Thyroid gland (tissue), 4 donors: ENCODE measurements around the gene UBTF.

Experiments
- CTCF ChIP-seq, 6 experiments: fragments of 200-600 bp in 3 of 6; fragments of 450-650 bp in 3 of 6; sonication (generic) in 3 of 6; IDR thresholded peaks; one replicate each; pipeline ENCODE4 v1.5.1; 2016 to 2019; ENCODE audit warnings: antibody characterized with exemption in 6 of 6, mild to moderate bottlenecking in 2 of 6, inconsistent platforms in 1 of 6, moderate library complexity in 1 of 6
- POLR2A ChIP-seq, 2 donors: fragments of 450-650 bp; IDR thresholded peaks; one replicate each; pipeline ENCODE4 v1.6.1; 2017; ENCODE audit warnings: antibody characterized with exemption in 2 of 2, mild to moderate bottlenecking in 2 of 2, moderate library complexity in 1 of 2

- TF ChIP-seq CTCF (IDR thresholded peaks at IDR 0.05) = no peak
- TF ChIP-seq POLR2A (IDR thresholded peaks at IDR 0.05) = no peak
Observed at GRCh38 chr17:44187131-44187899, 32.2 kb downstream of the UBTF start.
